GM19397 (cell line): ENCODE data around the gene CYTH3.
"Not testable (repeated sequence)": the region's sequence is repeated elsewhere in the genome, so short reads cannot be mapped to it uniquely, and the experiment has no call there.

ENCODE experiments used
- ATAC-seq: cut with Tn5 transposase; IDR thresholded peaks from one replicate; pipeline ENCODE4 v1.9.1; 2021; ENCODE audit warnings: mild to moderate bottlenecking, moderate library complexity; ENCODE audit not compliant: unreplicated experiment

CYTH3 gene

DNA sequence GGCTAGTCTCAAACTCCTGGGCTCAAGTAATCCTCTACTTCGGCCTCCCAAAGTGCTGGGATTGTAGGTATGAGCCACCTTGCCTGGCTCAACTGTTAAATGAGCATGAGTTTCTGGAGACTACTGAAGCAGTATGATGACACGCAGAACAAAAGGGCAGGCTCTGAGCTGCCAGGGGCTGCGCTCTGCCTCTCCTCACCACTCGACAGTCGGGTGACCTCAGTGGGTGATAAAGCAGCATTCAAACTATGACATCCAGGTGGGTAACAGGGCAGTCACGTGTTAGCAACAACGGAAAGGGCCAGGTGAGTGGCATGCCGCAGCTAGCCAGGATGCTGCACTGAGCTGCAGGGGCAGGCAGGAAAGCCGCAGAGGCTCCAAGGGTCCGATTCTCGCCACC is 71.5 kb downstream of the CYTH3 start:
- no peak for ATAC-seq

- no peak for ATAC-seq
Observed at GRCh38 chr7:6198689-6199595, 73.5 kb downstream of the CYTH3 start.

GRCh38 chr7:6197801-6198551 is 74.4 kb downstream of the CYTH3 start:
- no peak for ATAC-seq

- ATAC-seq: no peak
Observed at GRCh38 chr7:6193709-6194108, 78.7 kb downstream of the CYTH3 start.

DNA sequence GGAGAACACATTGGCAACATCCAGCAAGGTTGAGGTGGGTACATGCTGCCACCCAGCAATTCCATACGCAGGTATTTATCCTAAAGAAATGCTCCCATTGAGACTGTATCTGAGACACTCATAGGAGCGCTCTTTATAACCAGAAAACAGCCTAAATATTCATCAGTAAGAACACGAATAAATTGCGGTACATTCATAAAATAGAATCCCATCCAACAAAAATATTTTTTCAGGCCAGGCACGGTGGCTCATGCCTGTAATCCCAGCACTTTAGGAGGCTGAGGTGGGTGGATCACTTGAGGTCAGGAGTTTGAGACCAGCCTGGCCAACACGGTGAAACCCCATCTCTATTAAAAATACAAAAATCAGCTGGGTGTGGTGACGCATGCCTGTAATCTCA is 81.9 kb downstream of the CYTH3 start:
- ATAC-seq: not testable (repeated sequence)

- no peak for ATAC-seq
Observed at GRCh38 chr7:6188389-6188788, 84.0 kb downstream of the CYTH3 start.

GRCh38 chr7:6186577-6186976 is 85.8 kb downstream of the CYTH3 start:
- no peak for ATAC-seq

DNA sequence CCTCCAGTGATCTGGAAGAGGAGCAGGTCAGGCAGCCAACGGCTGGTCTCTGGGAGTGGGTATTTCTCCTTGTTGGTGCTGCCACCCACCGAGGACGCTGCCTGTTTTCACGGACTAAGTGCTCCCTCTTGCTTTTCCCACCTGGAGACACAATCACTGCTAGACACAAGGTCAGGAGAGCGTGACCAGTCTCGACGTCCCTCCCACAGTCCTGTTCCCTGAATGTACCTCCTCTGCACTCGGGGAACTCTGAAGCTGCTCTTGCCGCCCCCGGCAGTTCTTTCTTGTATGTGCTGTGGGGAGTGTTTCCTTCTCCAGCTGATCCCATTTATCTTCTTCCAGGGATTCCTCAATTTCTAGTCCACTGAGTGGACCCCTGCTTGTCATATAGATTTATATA is 89.4 kb downstream of the CYTH3 start:
- ATAC-seq: no peak

- no peak for ATAC-seq
Observed at GRCh38 chr7:6181136-6181535, 91.3 kb downstream of the CYTH3 start.

- no peak for ATAC-seq
Observed at GRCh38 chr7:6180344-6180725, 92.1 kb downstream of the CYTH3 start.

- no peak for ATAC-seq
Observed at GRCh38 chr7:6179620-6180343, 92.6 kb downstream of the CYTH3 start.

DNA sequence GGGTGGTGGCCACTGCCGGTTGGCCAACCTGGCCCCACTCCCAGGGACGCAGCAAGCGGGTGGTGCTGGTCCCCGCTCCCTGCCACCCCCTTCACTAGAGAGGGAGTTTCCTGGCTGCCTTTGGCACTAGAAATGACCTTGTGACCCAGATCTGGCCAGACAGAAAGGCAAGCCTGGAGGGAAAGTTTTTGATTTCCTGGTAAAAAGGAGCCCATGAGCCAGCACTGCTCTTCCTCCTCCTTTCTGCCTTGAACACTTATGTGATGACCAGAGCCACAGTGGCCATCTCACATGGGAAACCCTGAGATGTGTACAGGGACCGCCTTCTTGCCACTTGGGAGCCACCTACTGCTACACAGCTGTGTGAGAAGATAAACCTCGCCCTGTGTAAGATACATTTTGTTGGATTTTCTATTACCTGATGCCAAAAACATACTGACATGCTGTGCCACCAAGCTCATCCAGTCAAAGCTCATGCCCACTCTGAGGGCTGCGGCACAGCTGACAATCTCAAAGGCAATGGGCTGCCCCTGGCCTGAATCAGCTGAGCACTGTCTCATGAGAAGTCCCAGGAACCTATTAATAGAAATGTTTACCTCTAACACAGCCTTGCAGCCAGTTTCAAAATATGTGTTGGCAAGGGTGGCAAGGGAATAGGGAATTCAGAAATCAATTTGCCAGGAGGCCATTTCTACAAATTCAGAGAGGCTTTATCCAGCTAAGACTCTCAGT is 94.0 kb downstream of the CYTH3 start:
- no peak for ATAC-seq

DNA sequence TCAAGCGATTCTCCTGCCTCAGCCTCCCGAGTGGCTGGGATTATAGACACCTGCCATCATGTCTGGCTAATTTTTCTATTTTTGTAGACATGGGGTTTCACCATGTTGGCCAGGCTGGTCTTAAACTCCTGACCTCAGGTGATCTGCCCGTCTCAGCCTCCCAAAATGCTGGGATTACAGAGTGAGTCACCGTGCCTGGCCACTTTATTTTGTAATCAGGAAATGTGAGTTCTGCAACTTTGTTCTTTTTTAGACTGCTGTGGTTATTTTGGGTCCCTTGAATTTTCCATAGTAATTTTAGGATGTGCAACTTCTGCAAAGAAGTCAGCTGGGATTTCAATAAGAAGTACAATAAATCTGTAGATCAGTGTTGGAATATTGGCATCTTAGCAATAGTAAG is 96.8 kb downstream of the CYTH3 start:
- no peak for ATAC-seq

GRCh38 chr7:6172910-6173295 is 99.5 kb downstream of the CYTH3 start:
- ATAC-seq: no peak

DNA sequence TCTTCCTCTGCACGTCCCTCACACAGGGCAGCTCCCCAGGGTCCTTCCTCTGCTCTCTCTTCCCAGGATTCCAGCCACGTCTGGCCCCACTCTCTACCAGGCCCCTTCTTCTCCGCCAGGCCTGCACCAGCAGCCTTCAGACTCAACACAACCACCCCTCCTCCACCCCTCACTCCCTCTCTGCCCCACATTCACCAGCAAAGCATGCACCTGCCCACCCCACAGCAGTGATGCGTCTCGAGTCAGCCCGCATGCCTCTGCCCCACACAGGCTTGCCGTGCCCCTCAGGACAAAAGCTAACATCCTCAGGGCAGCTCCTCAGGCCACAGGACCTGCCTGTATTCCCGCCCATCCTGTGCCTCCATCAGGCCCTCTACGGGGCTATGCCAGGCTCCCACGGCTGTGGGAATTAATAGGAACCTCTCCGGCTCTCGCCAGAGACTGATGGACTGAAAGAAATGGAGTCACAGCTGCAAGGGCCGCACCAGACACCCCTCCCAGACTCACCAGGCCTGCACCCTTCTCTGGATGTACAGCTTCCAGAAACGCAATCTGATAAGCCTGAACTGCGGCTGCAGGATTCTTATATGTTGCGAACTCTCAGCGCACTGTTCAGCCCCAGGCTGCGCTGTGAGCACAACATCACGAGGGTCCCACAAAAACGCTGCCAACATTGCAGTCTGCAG is 100.1 kb downstream of the CYTH3 start:
- ATAC-seq: no peak

DNA sequence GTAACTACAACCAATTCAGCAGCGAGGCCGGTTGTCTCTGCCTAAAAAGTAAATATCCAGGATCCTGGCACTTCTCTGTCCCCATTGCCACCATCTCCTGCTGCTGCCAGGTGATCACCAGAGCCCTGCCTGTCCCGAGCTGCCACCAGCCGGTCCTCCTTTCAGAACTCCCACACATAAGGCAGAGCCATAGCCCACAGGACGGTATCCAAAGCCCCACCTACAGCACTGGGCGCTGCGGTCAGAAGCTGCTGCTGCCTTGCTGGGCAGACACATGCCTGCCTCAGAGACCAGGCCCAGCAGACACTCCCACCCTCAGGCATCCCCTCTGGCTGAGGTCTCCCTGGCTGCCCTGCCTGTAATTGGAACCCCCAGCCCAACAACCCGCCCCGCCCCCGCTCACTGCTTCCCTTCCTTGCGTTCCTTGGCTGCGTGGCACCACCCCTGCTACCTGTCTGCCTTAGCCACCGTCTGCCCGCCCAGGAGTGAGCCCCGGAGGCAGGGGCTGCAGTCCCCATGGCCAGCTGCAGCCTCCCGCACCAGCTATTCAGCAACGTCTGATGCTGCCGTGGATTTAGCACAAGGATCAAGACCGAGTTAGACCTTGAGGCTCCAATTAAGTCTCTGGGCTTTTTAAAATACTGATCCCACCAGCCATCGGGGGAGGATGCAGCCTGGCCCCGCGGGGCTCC is 100.7 kb downstream of the CYTH3 start:
- no peak for ATAC-seq

GRCh38 chr7:6170571-6171531 is 101.6 kb downstream of the CYTH3 start:
- ATAC-seq: no peak

- no peak for ATAC-seq
Observed at GRCh38 chr7:6169805-6170520, 102.5 kb downstream of the CYTH3 start.
